IMR-90 (cell line): ENCODE results near the gene SOD1. TPM values are rescaled to one million over a fixed set of nuclear protein-coding genes. Genes with fewer than 3 reads are reported as not detected.

Source experiments
- ATAC-seq: fragments of 200-7000 bp; cut with Tn5 transposase; 2 replicates; pipeline ENCODE4 v1.9.1; 2020; ENCODE audit warnings: low read depth, mild to moderate bottlenecking, moderate library complexity
- BruUV-seq: library from RNA; stranded (reverse); fragments of 400-500 nt; replicated peaks from 2 replicates; lab custom pipeline; 2021; lab: Mats Ljungman, UMichigan
- CTCF ChIA-PET: fragments of 300-600 bp; formaldehyde crosslinking; extraction: SDS; loops from one replicate; lab custom pipeline; 2021; ENCODE audit warnings: antibody characterized with exemption; lab: Yijun Ruan, JAX
- POLR2A ChIA-PET: fragments of 300-600 bp; sonication (Branson Sonifier 250); formaldehyde crosslinking; loops from one replicate; lab custom pipeline; 2022; ENCODE audit warnings: antibody characterized with exemption; ENCODE audit not compliant: unreplicated experiment; lab: Charles Lee
- DNase-seq: peaks from one replicate; pipeline ENCODE4 v3.0.0; 2013
- H2AFZ ChIP-seq: replicated peaks from 2 replicates; pipeline ENCODE3; 2013; ENCODE audit warnings: low read length, mild to moderate bottlenecking; ENCODE audit not compliant: poor library complexity
- H2AK5ac ChIP-seq: 2 replicates; pipeline ENCODE4 v1.6.1; 2013; ENCODE audit warnings: low read depth, low read length, inconsistent platforms
- H2AK9ac ChIP-seq: replicated peaks from 2 replicates; pipeline ENCODE3; 2013; ENCODE audit warnings: mild to moderate bottlenecking, low read depth, low read length, moderate library complexity; ENCODE audit not compliant: poor library complexity
- H2BK120ac ChIP-seq: 2 replicates; pipeline ENCODE4 v1.6.1; 2013; ENCODE audit warnings: low read depth, low read length, inconsistent platforms
- H2BK15ac ChIP-seq: 3 replicates; pipeline ENCODE4 v1.6.1; 2013; ENCODE audit warnings: low read depth, low read length, inconsistent platforms
- H2BK20ac ChIP-seq: 2 replicates; pipeline ENCODE4 v1.6.1; 2013; ENCODE audit warnings: low read depth, mild to moderate bottlenecking, inconsistent platforms, low read length, moderate library complexity
- H2BK5ac ChIP-seq: 2 replicates; pipeline ENCODE4 v1.6.1; 2013; ENCODE audit warnings: mild to moderate bottlenecking, low read depth, low read length, inconsistent platforms; ENCODE audit not compliant: poor library complexity, severe bottlenecking
- H3K14ac ChIP-seq: replicated peaks from 2 replicates; pipeline ENCODE4 v1.6.1; 2013; ENCODE audit warnings: low read depth, low read length, inconsistent platforms
- H3K18ac ChIP-seq: 2 replicates; pipeline ENCODE4 v1.6.1; 2013; ENCODE audit warnings: low read depth, low read length, control low read depth
- H3K23ac ChIP-seq: 2 replicates; pipeline ENCODE4 v1.6.1; 2013; ENCODE audit warnings: low read depth, low read length, inconsistent platforms
- H3K27ac ChIP-seq: 2 replicates; pipeline ENCODE4 v1.5.1; 2013; ENCODE audit warnings: mild to moderate bottlenecking, control low read depth, low read length; ENCODE audit not compliant: insufficient read depth
- H3K27me3 ChIP-seq: 2 replicates; pipeline ENCODE4 v1.6.1; 2013; ENCODE audit warnings: low read length; ENCODE audit not compliant: control insufficient read depth, insufficient read depth
- H3K36me3 ChIP-seq: 2 replicates; pipeline ENCODE4 v1.6.1; 2013; ENCODE audit warnings: low read length, mixed read lengths; ENCODE audit not compliant: control insufficient read depth, insufficient read depth
- H3K4ac ChIP-seq: 2 replicates; pipeline ENCODE4 v1.6.1; 2013; ENCODE audit warnings: low read depth, low read length, inconsistent platforms
- H3K4me1 ChIP-seq: 2 replicates; pipeline ENCODE4 v1.6.1; 2013; ENCODE audit warnings: low read length, mixed read lengths; ENCODE audit not compliant: control insufficient read depth, insufficient read depth
- H3K4me2 ChIP-seq: 2 replicates; pipeline ENCODE4 v1.6.1; 2013; ENCODE audit warnings: low read depth, mild to moderate bottlenecking, control low read depth, low read length, moderate library complexity
- H3K4me3 ChIP-seq: 2 replicates; pipeline ENCODE4 v1.5.1; 2013; ENCODE audit warnings: low read depth, mild to moderate bottlenecking, control low read depth, low read length, moderate library complexity; ENCODE audit not compliant: insufficient read depth
- H3K56ac ChIP-seq: 2 replicates; pipeline ENCODE4 v1.6.1; 2013; ENCODE audit warnings: low read length, inconsistent platforms; ENCODE audit not compliant: insufficient read depth; ENCODE audit errors: extremely low read depth
- H3K79me1 ChIP-seq, 2 experiments: 2 replicates each; pipeline ENCODE4 v1.6.1; 2013; ENCODE audit warnings: low read length in 2 of 2, inconsistent platforms in 1 of 2, low read depth in 1 of 2
- H3K9ac ChIP-seq: 2 replicates; pipeline ENCODE4 v1.6.1; 2013; ENCODE audit warnings: low read depth, low read length, control low read depth
- H3K9me1 ChIP-seq: 2 replicates; pipeline ENCODE4 v1.6.1; 2013; ENCODE audit warnings: low read length, inconsistent platforms; ENCODE audit not compliant: insufficient read depth
- H3K9me3 ChIP-seq: 2 replicates; pipeline ENCODE4 v1.6.1; 2013; ENCODE audit warnings: low read length; ENCODE audit not compliant: control insufficient read depth, insufficient read depth
- H4K20me1 ChIP-seq: 2 replicates; pipeline ENCODE4 v1.6.1; 2013; ENCODE audit warnings: low read length, inconsistent platforms; ENCODE audit not compliant: insufficient read depth
- H4K5ac ChIP-seq: 2 replicates; pipeline ENCODE4 v1.6.1; 2013; ENCODE audit warnings: mild to moderate bottlenecking, low read depth, low read length, control low read depth
- H4K8ac ChIP-seq, 2 experiments: 2 replicates each; pipeline ENCODE4 v1.6.1; 2013; ENCODE audit warnings: low read depth in 2 of 2, low read length in 2 of 2, control low read depth in 1 of 2, inconsistent platforms in 1 of 2
- H4K91ac ChIP-seq: 2 replicates; pipeline ENCODE4 v1.6.1; 2013; ENCODE audit warnings: low read depth, low read length, inconsistent platforms; ENCODE audit not compliant: insufficient read depth
- BHLHE40 ChIP-seq: fragments of 150-350 bp; IDR thresholded peaks from 2 replicates; pipeline ENCODE4 v1.6.1; 2016; ENCODE audit warnings: mild to moderate bottlenecking, low read depth, low read length
- WGBS, 2 experiments: methylation state at CpG; one replicate each; pipeline versions ENCODE4 v1.1.5 to v1.1.7; 2013; ENCODE audit warnings: missing lambda C conversion rate in 2 of 2; ENCODE audit not compliant: insufficient read length in 1 of 2; ENCODE audit errors: extremely low coverage in 2 of 2; 5-methylcytosine and 5-hydroxymethylcytosine counted together
- dilution Hi-C: fragments of 300-500 bp; cut with HindIII; formaldehyde crosslinking; loops from one replicate; pipeline ENCODE4 v1.14.3; 2018; ENCODE audit warnings: low sequenced_read_pairs; ENCODE audit not compliant: unreplicated experiment
- in situ Hi-C: fragments of 300-500 bp; cut with MboI; formaldehyde crosslinking; loops from 3 replicates; pipeline ENCODE4 v1.14.3; 2019; ENCODE audit warnings: low sequenced_read_pairs, inconsistent platforms, mixed read lengths
- intact Hi-C: fragments of 100-400 bp; cut with micrococcal nuclease; formaldehyde crosslinking; loops from 2 replicates; pipeline ENCODE4 v1.10.0; 2022
- polyA plus RNA-seq, 3 experiments: library from polyadenylated mRNA; depleted of rRNA; stranded (reverse); fragments of >200 nt; gene quantifications; 2 replicates each; pipeline ENCODE4 v1.2.3, GENCODE V29; 2012; ENCODE audit warnings: low replicate concordance in 1 of 3
- total RNA-seq: library from RNA; depleted of rRNA; stranded (reverse); fragments of >200 nt; gene quantifications from 2 replicates; pipeline ENCODE4 v1.2.3, GENCODE V29; 2012

Gene SOD1
- total and polyA plus RNA-seq, 2 of the 4 experiments (the other 2 are of a cell fraction), result 312 to 392 TPM

GRCh38 chr21:31696424-31696823 is 36.9 kb downstream of the SOD1 start:
- no peak overlapping the region for H4K5ac ChIP-seq
- no peak overlapping the region for H2BK120ac ChIP-seq
- H3K27me3 ChIP-seq, result no peaks in the 10 kb centered on the region
- BruUV-seq, result no TSS peak
- no peak overlapping the region for H4K8ac ChIP-seq
- no peaks in the 10 kb centered on the region; the same call in 1 of the 2 replicates for H3K9me1 ChIP-seq
- no peak overlapping the region for H2AFZ ChIP-seq
- no peak overlapping the region for H3K56ac ChIP-seq
- H3K9ac ChIP-seq, result no peak overlapping the region
- peaks cover 43% of the 10 kb centered on the region for H3K36me3 ChIP-seq
- POLR2A ChIA-PET, result no interaction called here
- no peak for ATAC-seq
- no peak overlapping the region for H3K23ac ChIP-seq
- no peak overlapping the region for H3K27ac ChIP-seq
- no peak for TF ChIP-seq BHLHE40
- dilution Hi-C loops, result no loop called here
- no peak overlapping the region for H3K14ac ChIP-seq
- no peak overlapping the region for H3K4ac ChIP-seq
- no peak overlapping the region for H2AK9ac ChIP-seq
- H2BK20ac ChIP-seq, result no peak overlapping the region
- DNase-seq, result no peak
- no peak overlapping the region for H2AK5ac ChIP-seq
- no peak overlapping the region for H2BK15ac ChIP-seq
- no peak overlapping the region for H3K4me2 ChIP-seq
- no peak overlapping the region for H3K4me3 ChIP-seq
- H3K4me1 ChIP-seq, result no peaks in the 10 kb centered on the region
- no peaks in the 10 kb centered on the region for H4K20me1 ChIP-seq
- intact Hi-C loops, result no loop called here
- H3K9me3 ChIP-seq, result no peaks in the 10 kb centered on the region
- H3K79me1 ChIP-seq, result peaks cover 11 to 32% of the 10 kb centered on the region in 2 experiments
- WGBS, 2 experiments, result no CpG with 5 or more reads among the region's 6 CpGs
- H3K18ac ChIP-seq, result no peak overlapping the region
- H4K91ac ChIP-seq, result no peak overlapping the region
- CTCF ChIA-PET, result no interaction called here
- in situ Hi-C loops, result no loop called here
- no peak overlapping the region for H2BK5ac ChIP-seq
